GM12878 (cell line): ENCODE data around the gene THAP3. TPM values are rescaled to one million over a fixed set of nuclear protein-coding genes. Genes with fewer than 3 reads are reported as not detected.
"Not testable (repeated sequence)": the region's sequence is repeated elsewhere in the genome, so short reads cannot be mapped to it uniquely, and the experiment has no call there.

Source experiments
- ATAC-seq: fragments of 200-7000 bp; cut with Tn5 transposase; 3 replicates; pipeline ENCODE4 v1.9.1; 2020; ENCODE audit warnings: mild to moderate bottlenecking, moderate library complexity
- BruUV-seq: library from RNA; stranded (reverse); fragments of 400-500 nt; replicated peaks from 2 replicates; lab custom pipeline; 2021; lab: Mats Ljungman, UMichigan
- CTCF ChIA-PET: fragments of 300-600 bp; sonication (Branson Sonifier 250); formaldehyde crosslinking; extraction: SDS; loops from one replicate; lab custom pipeline; 2021; ENCODE audit warnings: inconsistent platforms; lab: Yijun Ruan, JAX
- POLR2A ChIA-PET: fragments of 350-600 bp; formaldehyde crosslinking; extraction: SDS; loops from one replicate; lab custom pipeline; 2021; ENCODE audit warnings: inconsistent platforms; lab: Charles Lee
- RAD21 ChIA-PET: fragments of 300-600 bp; sonication (Branson Sonifier 250); formaldehyde crosslinking; loops from one replicate; lab custom pipeline; 2023; ENCODE audit warnings: antibody characterized with exemption; ENCODE audit not compliant: unreplicated experiment; lab: Charles Lee
- SMC1A ChIA-PET: fragments of 300-600 bp; sonication (Branson Sonifier 250); formaldehyde crosslinking; loops from one replicate; lab custom pipeline; 2023; ENCODE audit not compliant: unreplicated experiment, uncharacterized antibody; lab: Charles Lee
- DNase-seq: peaks from one replicate; pipeline ENCODE4 v3.0.0-alpha.2; 2011; ENCODE audit warnings: low read depth, low spot score
- FAIRE-seq: peaks from 3 replicates; lab custom pipeline; 2011; peaks lifted over from hg19 to GRCh38; lab: Jason Lieb, UNC
- H2AFZ ChIP-seq: 2 replicates; pipeline ENCODE4 v1.6.0; 2011; ENCODE audit warnings: low read depth, low read length, control low read depth; ENCODE audit not compliant: control insufficient read depth
- H3K27ac ChIP-seq: 2 replicates; pipeline ENCODE4 v1.5.1; 2011; ENCODE audit warnings: control low read depth; ENCODE audit not compliant: control insufficient read depth, insufficient read depth
- H3K27me3 ChIP-seq, 2 experiments: replicated peaks in 1 of 2; 2 replicates each; pipeline versions ENCODE4 v1.6.0 to v1.6.1; 2011; ENCODE audit warnings: low read length in 1 of 2; ENCODE audit not compliant: control insufficient read depth in 2 of 2, insufficient read depth in 2 of 2
- H3K36me3 ChIP-seq, 2 experiments: 2 replicates each; pipeline ENCODE4 v1.5.1; 2011; ENCODE audit warnings: low read length in 1 of 2; ENCODE audit not compliant: control insufficient read depth in 2 of 2, insufficient read depth in 2 of 2
- H3K4me1 ChIP-seq: 2 replicates; pipeline ENCODE4 v1.6.1; 2011; ENCODE audit warnings: mild to moderate bottlenecking, low read length, moderate library complexity, mixed read lengths; ENCODE audit not compliant: control insufficient read depth, insufficient read depth
- H3K4me2 ChIP-seq: 2 replicates; pipeline ENCODE4 v1.6.0; 2011; ENCODE audit warnings: control low read depth; ENCODE audit not compliant: control insufficient read depth, insufficient read depth
- H3K4me3 ChIP-seq: fragments of 200-600 bp; sonication (generic); 2 replicates; pipeline ENCODE4 v1.5.1; 2016
- H3K79me2 ChIP-seq: 2 replicates; pipeline ENCODE4 v1.6.0; 2011; ENCODE audit warnings: low read length; ENCODE audit not compliant: control insufficient read depth, insufficient read depth
- H3K9ac ChIP-seq: 2 replicates; pipeline ENCODE4 v1.8.0; 2011; ENCODE audit warnings: low read length, control low read depth, mixed read lengths; ENCODE audit not compliant: control insufficient read depth, insufficient read depth
- H3K9me3 ChIP-seq: replicated peaks from 3 replicates; pipeline ENCODE4 v1.5.1; 2011; ENCODE audit warnings: mild to moderate bottlenecking, low read length; ENCODE audit not compliant: control insufficient read depth, insufficient read depth
- H4K20me1 ChIP-seq: 2 replicates; pipeline ENCODE4 v1.6.0; 2011; ENCODE audit not compliant: control insufficient read depth, insufficient read depth
- IKZF2 ChIP-seq, 2 experiments: fragments of 450-650 bp; IDR thresholded peaks; 2 replicates each; pipeline ENCODE4 v1.6.1; 2017; ENCODE audit warnings: mild to moderate bottlenecking in 2 of 2, moderate library complexity in 2 of 2
- LARP7 ChIP-seq: fragments of 450-650 bp; IDR thresholded peaks from 2 replicates; pipeline ENCODE4 v1.6.1; 2017; ENCODE audit warnings: mild to moderate bottlenecking
- SKIL ChIP-seq: fragments of 450-650 bp; IDR thresholded peaks from 2 replicates; pipeline ENCODE4 v1.6.1; 2017; ENCODE audit warnings: mild to moderate bottlenecking, low read depth, inconsistent platforms; ENCODE audit not compliant: poor library complexity, severe bottlenecking
- SPI1 ChIP-seq: IDR thresholded peaks from 2 replicates; pipeline ENCODE4 v1.6.1; 2011; ENCODE audit warnings: low read depth, mild to moderate bottlenecking, low read length, moderate library complexity, borderline replicate concordance; ENCODE audit not compliant: insufficient read depth
- ZNF622 ChIP-seq: fragments of 450-650 bp; IDR thresholded peaks from 2 replicates; pipeline ENCODE4 v1.6.1; 2017; ENCODE audit warnings: mild to moderate bottlenecking, inconsistent platforms
- WGBS: methylation state at CpG from one replicate; pipeline ENCODE4 v1.1.6; 2016; ENCODE audit warnings: low lambda C conversion rate; ENCODE audit not compliant: insufficient replicate concordance, insufficient coverage; ENCODE audit errors: missing lambda C conversion rate; 5-methylcytosine and 5-hydroxymethylcytosine counted together
- in situ Hi-C: fragments of 300-500 bp; cut with MboI; formaldehyde crosslinking; loops from 9 replicates; pipeline ENCODE4 v1.14.3; 2018; ENCODE audit warnings: mixed read lengths
- intact Hi-C: fragments of 100-400 bp; cut with micrococcal nuclease; formaldehyde crosslinking; loops from one replicate; pipeline ENCODE4 v1.14.2; 2022; ENCODE audit not compliant: unreplicated experiment
- polyA plus RNA-seq, 11 experiments: library from polyadenylated mRNA; depleted of rRNA in 4 of 11; unstranded in 6 of 11; stranded (reverse) in 5 of 11; fragments of >200 nt; fragmentation: Nextera tagmentation in 4 of 11; fragmentation: Illumina TruSeq in 1 of 11; extraction: Ambion mirVana in 4 of 11; extraction: Trizol in 1 of 11; gene quantifications; 1 replicate in 1 of 11; 2 replicates in 10 of 11; pipeline versions ENCODE4 v1.2.1 to v1.2.3, GENCODE V29; 2011 to 2016; ENCODE audit warnings: inconsistent platforms in 2 of 11, missing spikeins in 2 of 11, low read depth in 1 of 11
- total RNA-seq, 4 experiments: library from RNA; depleted of rRNA in 3 of 4; stranded (reverse); fragments of >200 nt in 3 of 4; fragmentation: Illumina TruSeq in 1 of 4; extraction: Trizol in 1 of 4; gene quantifications; 2 replicates each; pipeline versions ENCODE4 v1.2.1 to v1.2.3, GENCODE V29; 2013 to 2021

THAP3 gene
- total and polyA plus RNA-seq, 10 of the 15 experiments (the other 5 are each of a cell fraction or from before 2014, with no cell fraction given), result 1.5 to 19.5 (median 11.9) TPM

- no peak overlapping the region for H3K4me3 ChIP-seq
- H4K20me1 ChIP-seq, result no peaks in the 10 kb centered on the region
- H2AFZ ChIP-seq, result no peak overlapping the region
- ChIA-PET POLR2A (no interaction called here), RAD21 (no interaction called here), CTCF (interaction anchor here (1.1 kb wide), 1 partner anchor 148 kb away, joined by 3 read pairs; no protein-coding TSS in a partner anchor), SMC1A (no interaction called here)
- whole genome bisulfite sequencing, result 97% methylated on average over 18 of the region's 18 CpGs
- no peak overlapping the region for H3K4me2 ChIP-seq
- TF ChIP-seq SPI1, result no peak
- TF ChIP-seq ZNF622, result no peak
- no peak for TF ChIP-seq SKIL
- TF ChIP-seq IKZF2 (IDR thresholded peaks at IDR 0.05), result no peak
- TF ChIP-seq LARP7, result no peak
- intact Hi-C loops, result no loop called here
- peaks cover 15 to 25% of the 10 kb centered on the region in 2 experiments; a peak in 3 of 4 replicates for H3K36me3 ChIP-seq
- no peaks in the 10 kb centered on the region for H3K27me3 ChIP-seq
- DNase-seq (no peak), ATAC-seq (no peak), FAIRE-seq (no peak)
- no peaks in the 10 kb centered on the region for H3K4me1 ChIP-seq
- H3K9me3 ChIP-seq, result no peaks in the 10 kb centered on the region
- in situ Hi-C loops, result loop anchor here (5.0 kb wide), 1 partner anchor 146 kb away; the partner anchor contains the start of gene PLEKHG5
- BruUV-seq, result no TSS peak
- H3K9ac ChIP-seq, result no peak overlapping the region
- H3K79me2 ChIP-seq, result no peaks in the 10 kb centered on the region
- H3K27ac ChIP-seq, result no peak overlapping the region
These were observed 13.6 kb downstream of the THAP3 start for GRCh38 chr1:6638226-6638625.

- FAIRE-seq, in situ Hi-C loops, H3K27ac ChIP-seq, DNase-seq, H3K27me3 ChIP-seq, H3K4me2 ChIP-seq, CTCF ChIA-PET, H3K79me2 ChIP-seq, H3K4me3 ChIP-seq, SMC1A ChIA-PET, H3K9me3 ChIP-seq, H3K9ac ChIP-seq, intact Hi-C loops, BruUV-seq, H3K4me1 ChIP-seq, H4K20me1 ChIP-seq, H2AFZ ChIP-seq, RAD21 ChIA-PET, ATAC-seq: not testable (repeated sequence)
- WGBS, result 84% methylated on average over 3 of the region's 3 CpGs
- H3K36me3 ChIP-seq, result peaks cover 18 to 19% of the 10 kb centered on the region in 2 experiments; a peak in 3 of 4 replicates
- POLR2A ChIA-PET, result interaction anchor here (0.7 kb wide), 1 partner anchor 134 kb away, joined by 3 read pairs; no protein-coding TSS in a partner anchor
These were observed 16.2 kb downstream of the THAP3 start for GRCh38 chr1:6640867-6641266.
